ENCODE data around the gene RNF150. TPM values are rescaled to one million over a fixed set of nuclear protein-coding genes. Genes with fewer than 3 reads are reported as not detected.

Gene RNF150
- total RNA-seq, 1 donor: under 0.01 TPM

DNA sequence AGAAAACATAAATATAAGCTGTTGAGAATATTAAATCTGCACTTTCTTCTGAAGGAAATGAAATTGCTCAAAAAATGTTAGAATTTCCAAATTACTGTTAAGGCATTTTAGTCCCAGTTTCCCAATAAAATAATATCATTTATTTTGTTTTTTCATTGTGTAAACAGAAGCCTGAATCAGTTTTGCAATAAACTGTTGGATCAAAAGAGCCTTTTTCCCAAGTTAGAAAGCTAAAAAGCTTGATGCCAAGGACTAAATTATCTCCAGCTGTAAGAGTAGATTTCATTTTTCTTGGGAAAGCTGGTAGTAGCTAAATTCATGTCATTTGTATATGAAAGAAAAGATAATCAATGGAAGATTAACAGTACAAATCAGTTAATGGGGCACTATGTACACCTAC lies 95.8 kb downstream of the RNF150 start:
- H3K4me3 ChIP-seq (ENCODE audit: low read length): no peak overlapping the region
- no peaks in the 10 kb centered on the region for H3K4me1 ChIP-seq (ENCODE audit: insufficient read depth, low read length)
- no peaks in the 10 kb centered on the region for H3K9me3 ChIP-seq (ENCODE audit: low read depth, low read length)
- H3K27me3 ChIP-seq (ENCODE audit: insufficient read depth, low read length): no peaks in the 10 kb centered on the region

DNA sequence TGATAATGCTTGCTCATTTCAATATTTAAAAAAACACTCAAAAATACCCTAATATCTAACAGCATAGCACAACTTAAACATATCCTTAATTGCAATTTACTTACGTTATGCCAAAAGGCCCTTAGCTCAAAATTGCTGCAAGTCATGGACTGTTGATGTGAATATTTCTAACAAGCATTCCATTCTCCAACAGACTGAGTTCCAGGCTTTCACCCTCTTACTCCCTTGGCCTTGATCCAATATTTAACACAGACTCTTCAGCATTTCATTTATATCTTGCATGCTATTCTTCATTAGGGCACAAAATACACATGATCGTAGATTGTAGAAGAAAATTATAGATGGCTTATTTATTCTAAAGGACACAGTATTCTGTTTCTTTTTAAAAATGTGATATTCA lies 96.5 kb downstream of the RNF150 start:
- no peak overlapping the region for H3K4me3 ChIP-seq (ENCODE audit: low read length)
- H3K27me3 ChIP-seq (ENCODE audit: insufficient read depth, low read length): no peaks in the 10 kb centered on the region
- H3K4me1 ChIP-seq (ENCODE audit: insufficient read depth, low read length): no peaks in the 10 kb centered on the region
- H3K9me3 ChIP-seq (ENCODE audit: low read depth, low read length): no peaks in the 10 kb centered on the region

DNA sequence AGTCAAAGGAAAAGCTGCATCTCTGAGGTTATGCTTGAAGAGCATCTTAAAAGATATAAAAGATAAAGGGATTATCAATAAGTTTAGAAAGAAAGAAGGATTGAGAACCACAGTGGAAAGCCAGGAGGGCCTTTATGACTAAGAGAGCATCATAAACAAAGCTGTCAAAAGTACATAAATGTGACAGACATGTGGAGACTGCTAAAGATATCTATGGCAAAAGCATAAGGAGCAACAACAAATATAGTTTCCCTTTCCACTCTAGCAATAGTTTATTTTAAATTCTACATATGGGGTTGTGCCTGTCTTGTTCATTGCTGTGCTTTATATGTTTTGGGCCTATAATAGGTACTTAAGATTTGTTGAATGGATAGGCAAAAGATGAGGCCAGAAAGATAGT lies 97.3 kb downstream of the RNF150 start:
- Histone ChIP-seq H3K9me3 (ENCODE audit: low read depth, low read length) (no peaks in the 10 kb centered on the region), H3K27me3 (ENCODE audit: insufficient read depth, low read length) (no peaks in the 10 kb centered on the region), H3K4me3 (ENCODE audit: low read length) (no peak overlapping the region), H3K4me1 (ENCODE audit: insufficient read depth, low read length) (no peaks in the 10 kb centered on the region)

DNA sequence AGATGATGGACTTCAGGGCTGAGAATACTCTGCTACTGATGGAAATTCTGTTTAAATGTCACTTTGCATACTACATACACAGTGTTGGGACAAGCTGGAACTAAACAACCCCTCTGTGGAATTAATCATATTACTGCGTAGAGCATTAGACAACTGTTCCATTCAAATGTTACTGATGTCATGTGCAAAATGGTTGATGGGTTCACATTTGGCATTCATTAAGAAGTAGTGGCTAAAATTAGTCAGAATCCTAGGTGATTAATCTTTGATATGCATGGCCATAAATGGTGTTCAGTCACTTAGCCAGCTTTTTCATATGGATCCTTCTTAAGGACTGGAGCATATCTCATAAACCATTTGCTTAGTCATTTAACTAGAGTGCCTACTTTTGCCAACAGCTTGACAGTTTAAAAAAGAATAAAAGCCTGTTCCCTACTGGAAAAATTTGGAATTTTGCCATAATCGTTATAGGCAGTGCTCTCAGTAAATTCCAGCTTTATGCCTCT lies 105.2 kb downstream of the RNF150 start:
- Histone ChIP-seq H3K4me3 (ENCODE audit: low read length) (no peak overlapping the region), H3K4me1 (ENCODE audit: insufficient read depth, low read length) (no peaks in the 10 kb centered on the region), H3K27me3 (ENCODE audit: insufficient read depth, low read length) (no peaks in the 10 kb centered on the region)

DNA sequence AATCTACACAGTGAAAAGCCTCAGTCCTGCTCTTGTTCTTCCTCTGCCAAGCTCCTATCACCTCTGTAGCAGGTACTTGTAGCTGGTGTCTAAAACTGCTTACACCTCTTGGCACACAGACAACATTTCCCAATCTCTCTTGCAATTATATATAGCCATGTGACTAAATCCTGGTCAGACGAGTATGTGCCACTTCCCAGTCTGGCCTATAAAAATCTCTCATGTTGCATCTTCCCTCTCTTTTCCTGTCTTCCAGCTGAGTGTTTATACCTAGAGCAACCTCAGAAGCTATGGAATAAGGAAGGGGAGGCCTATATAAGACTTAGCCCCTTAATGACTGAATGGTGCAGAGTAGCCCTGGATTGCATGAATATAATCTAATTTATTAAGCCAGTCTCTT lies 105.8 kb downstream of the RNF150 start:
- Histone ChIP-seq H3K27me3 (ENCODE audit: insufficient read depth, low read length) (no peaks in the 10 kb centered on the region), H3K4me3 (ENCODE audit: low read length) (no peak overlapping the region), H3K9me3 (ENCODE audit: low read depth, low read length) (no peaks in the 10 kb centered on the region), H3K4me1 (ENCODE audit: insufficient read depth, low read length) (no peaks in the 10 kb centered on the region)

More for the DNA sequence above, 105.2 kb downstream of the RNF150 start:
- H3K9me3 ChIP-seq (ENCODE audit: low read depth, low read length): no peaks in the 10 kb centered on the region

DNA sequence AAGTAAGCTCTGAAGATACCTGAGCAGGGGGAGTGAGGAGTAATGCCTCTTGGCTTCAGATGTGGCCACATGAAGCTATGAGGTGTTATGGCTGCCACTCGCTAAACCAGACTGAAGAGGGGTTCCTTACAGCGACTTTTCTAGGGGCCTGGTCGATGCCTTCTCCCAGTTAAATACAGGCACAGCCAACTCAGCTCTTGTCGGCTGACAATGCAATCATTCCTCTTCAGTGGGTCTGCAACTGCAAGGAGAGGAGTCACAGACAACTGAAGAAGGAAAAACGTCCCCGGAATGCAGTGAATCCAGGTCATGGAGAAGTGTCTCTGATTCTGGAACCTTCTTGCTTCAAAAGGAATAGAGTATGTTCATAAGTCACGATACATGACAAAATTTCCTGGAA lies 106.4 kb downstream of the RNF150 start:
- no peak overlapping the region for H3K4me3 ChIP-seq (ENCODE audit: low read length)
- no peaks in the 10 kb centered on the region for H3K9me3 ChIP-seq (ENCODE audit: low read depth, low read length)
- H3K4me1 ChIP-seq (ENCODE audit: insufficient read depth, low read length): no peaks in the 10 kb centered on the region
- no peaks in the 10 kb centered on the region for H3K27me3 ChIP-seq (ENCODE audit: insufficient read depth, low read length)

DNA sequence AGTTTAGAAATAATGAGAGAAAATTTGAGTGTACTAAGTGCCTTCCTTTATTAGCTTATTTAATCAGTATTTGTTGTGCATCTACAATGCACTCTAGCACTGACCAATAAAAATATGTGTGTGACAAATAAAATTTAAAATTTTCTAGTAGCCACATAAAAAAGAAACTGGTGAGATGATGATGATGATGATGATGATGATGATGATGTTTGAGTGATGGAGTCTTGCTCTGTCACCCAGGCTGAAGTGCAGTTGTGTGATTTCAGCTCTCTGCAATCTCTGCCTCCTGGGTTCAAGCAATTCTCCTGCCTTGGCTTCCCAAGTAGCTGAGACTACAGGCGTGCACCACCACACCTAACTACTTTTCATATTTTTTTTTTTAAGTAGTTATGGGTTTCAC lies 110.2 kb downstream of the RNF150 start:
- Histone ChIP-seq H3K27me3 (ENCODE audit: insufficient read depth, low read length) (no peaks in the 10 kb centered on the region), H3K4me1 (ENCODE audit: insufficient read depth, low read length) (no peaks in the 10 kb centered on the region), H3K4me3 (ENCODE audit: low read length) (no peak overlapping the region), H3K9me3 (ENCODE audit: low read depth, low read length) (no peaks in the 10 kb centered on the region)

DNA sequence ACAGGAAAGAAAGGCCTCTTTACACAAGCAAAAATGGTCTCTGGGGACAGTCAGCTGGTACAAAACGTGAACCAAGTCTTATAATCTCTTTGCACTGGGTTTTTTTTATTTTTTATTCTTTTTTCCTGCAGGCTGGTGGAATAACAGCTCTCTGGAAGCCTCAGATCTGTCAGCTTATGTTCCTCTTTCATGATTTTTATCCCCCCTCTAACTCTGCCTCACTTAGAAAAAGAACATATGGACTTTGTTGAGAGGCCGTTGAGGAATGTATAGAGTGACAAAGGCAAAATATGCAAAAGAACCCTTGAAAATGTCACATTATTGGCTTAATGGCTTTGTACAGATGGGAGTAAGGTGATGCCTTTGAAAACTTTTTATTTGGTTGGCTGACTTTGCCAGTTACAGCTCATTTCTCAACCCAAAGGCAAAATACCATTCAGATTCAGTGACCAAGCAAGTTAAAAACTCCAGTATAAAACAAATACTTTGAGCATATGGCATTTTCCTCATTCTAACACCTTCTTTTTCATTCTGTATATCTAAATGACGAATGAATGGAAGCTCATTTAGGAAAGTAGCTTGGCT lies 111.1 kb downstream of the RNF150 start:
- H3K27me3 ChIP-seq (ENCODE audit: insufficient read depth, low read length): no peaks in the 10 kb centered on the region
- no peaks in the 10 kb centered on the region for H3K4me1 ChIP-seq (ENCODE audit: insufficient read depth, low read length)
- H3K4me3 ChIP-seq (ENCODE audit: low read length): no peak overlapping the region
- no peaks in the 10 kb centered on the region for H3K9me3 ChIP-seq (ENCODE audit: low read depth, low read length)

DNA sequence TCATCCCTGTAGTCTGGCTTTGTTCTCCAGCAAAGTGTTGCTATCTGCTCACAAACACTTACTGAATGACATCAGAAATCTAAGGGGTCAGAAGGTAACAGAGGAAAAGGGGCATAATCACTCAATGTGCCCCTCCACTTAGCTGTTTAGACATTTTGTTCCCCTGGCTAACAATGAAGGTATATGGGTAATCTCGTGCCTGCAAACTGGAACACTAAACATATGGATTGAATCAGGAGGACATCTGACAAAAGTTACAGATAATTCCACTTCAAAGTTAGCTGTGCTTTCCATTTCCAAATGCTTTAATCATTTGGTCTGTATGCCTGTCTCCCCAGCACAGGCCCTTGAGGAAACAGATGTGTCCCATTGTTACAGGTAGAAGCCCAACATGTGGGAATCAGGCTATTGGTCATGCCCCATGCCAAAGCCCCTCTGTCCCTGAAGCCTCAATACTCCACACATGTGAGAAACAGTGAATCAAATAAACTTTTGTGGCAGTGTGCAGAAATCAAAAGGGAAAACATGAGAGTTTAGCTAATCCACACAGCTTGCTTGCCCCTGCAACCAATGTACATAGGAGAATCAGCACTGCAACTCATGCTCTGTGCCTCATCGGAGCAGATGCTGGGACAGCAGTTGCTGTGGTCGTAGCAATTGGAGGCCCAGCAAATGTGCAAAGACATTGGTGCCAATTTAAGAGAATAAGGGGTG lies 111.7 kb downstream of the RNF150 start:
- H3K4me3 ChIP-seq (ENCODE audit: low read length): no peak overlapping the region
- H3K4me1 ChIP-seq (ENCODE audit: insufficient read depth, low read length): no peaks in the 10 kb centered on the region
- no peaks in the 10 kb centered on the region for H3K27me3 ChIP-seq (ENCODE audit: insufficient read depth, low read length)

DNA sequence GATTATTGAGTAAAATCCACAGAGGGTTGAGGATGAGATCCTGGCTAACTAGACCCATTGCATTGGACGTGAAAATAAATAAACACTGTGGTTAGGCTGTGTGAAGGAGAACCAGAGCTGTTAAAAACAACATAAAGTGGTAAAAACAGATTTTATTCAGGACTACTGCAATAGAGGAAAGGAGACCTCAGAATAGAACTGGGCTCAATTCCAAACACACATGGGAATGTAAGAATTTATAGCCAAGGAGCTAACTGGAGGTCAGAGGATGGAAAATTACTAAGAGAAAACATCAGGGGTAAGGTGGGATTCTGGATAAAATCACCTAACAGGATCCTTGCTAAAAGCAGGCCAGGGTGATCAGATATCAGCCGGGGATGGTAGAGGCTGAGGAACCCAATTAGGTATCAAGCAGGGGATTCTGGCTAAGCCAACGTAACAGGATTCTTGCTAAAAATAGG lies 112.4 kb downstream of the RNF150 start:
- Histone ChIP-seq H3K9me3 (ENCODE audit: low read depth, low read length) (no peaks in the 10 kb centered on the region), H3K27me3 (ENCODE audit: insufficient read depth, low read length) (no peaks in the 10 kb centered on the region), H3K4me1 (ENCODE audit: insufficient read depth, low read length) (no peaks in the 10 kb centered on the region)

More for the DNA sequence above, 111.7 kb downstream of the RNF150 start:
- no peaks in the 10 kb centered on the region for H3K9me3 ChIP-seq (ENCODE audit: low read depth, low read length)

DNA sequence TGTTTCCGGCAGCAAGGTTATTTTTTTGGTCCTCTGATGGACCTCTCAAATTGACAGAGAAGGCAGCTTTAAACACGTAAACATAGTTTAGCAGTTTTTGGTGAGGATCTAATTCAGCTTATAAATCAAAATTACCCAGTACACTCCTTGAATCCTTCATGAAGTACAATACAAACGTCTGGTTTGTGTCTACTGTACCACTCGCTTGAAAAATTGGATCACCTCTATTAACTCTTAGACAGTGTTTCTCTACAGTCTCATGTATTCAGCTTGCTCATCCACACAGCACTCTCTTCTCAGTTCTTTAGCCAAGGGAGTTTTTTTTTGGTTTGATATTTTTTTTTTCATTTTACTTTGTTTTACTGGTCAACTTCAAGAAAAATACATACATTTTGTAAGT lies 113.5 kb downstream of the RNF150 start:
- Histone ChIP-seq H3K9me3 (ENCODE audit: low read depth, low read length) (no peaks in the 10 kb centered on the region), H3K27me3 (ENCODE audit: insufficient read depth, low read length) (no peaks in the 10 kb centered on the region), H3K4me3 (ENCODE audit: low read length) (no peak overlapping the region), H3K4me1 (ENCODE audit: insufficient read depth, low read length) (no peaks in the 10 kb centered on the region)

More for the DNA sequence above, 112.4 kb downstream of the RNF150 start:
- no peak overlapping the region for H3K4me3 ChIP-seq (ENCODE audit: low read length)

DNA sequence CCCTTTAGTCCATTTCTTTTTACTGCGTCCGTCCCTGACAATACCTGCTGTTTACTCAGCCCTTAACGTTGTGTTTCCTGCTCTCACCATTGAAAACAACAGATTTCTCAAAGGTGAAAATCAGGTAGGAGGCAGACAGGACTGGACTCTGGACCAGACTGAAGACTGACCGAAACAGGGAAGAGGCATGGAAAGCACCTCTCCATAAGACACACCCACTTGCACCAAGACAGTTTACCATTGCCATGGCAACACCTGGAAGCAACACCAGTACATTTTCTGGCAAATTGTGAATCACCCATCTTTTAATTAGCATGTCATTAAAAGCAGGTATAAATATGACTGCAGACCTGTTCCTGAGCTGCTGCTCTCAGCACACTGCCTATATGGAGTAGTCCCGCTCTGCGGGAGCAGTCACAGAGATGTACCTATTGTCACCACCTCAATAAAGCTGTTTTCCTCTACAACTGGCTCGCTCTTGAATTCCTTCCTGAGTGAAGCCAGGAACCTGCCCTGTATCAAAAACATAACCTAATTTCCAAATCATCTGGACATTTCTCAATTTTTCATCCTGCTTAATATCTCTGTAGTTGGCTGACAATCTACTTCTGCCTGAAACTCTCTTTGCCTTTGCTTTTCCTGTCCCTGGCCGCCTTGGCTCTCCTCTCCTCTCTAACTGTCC lies 117.0 kb downstream of the RNF150 start:
- Histone ChIP-seq H3K9me3 (ENCODE audit: low read depth, low read length) (no peaks in the 10 kb centered on the region), H3K4me1 (ENCODE audit: insufficient read depth, low read length) (no peaks in the 10 kb centered on the region), H3K4me3 (ENCODE audit: low read length) (no peak overlapping the region), H3K27me3 (ENCODE audit: insufficient read depth, low read length) (no peaks in the 10 kb centered on the region)

DNA sequence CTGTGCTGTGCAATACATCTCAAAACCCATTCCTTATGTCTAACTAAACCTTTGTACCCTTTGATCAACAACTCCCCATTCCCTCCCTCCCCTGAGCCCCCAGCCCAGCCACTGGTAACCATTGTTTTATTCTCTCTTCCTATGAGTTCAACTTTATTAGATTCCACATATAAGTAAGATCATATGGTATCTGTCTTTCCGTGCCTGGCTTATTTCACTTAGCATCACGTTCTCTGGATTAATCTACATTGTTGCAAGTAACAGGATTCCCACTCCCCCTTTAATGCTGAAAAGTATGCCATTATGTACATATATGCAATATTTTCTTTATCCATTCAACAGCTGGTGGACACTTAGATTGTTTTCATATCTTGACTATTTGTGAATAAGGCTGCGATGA lies 119.4 kb downstream of the RNF150 start:
- Histone ChIP-seq H3K4me3 (ENCODE audit: low read length) (no peak overlapping the region), H3K27me3 (ENCODE audit: insufficient read depth, low read length) (no peaks in the 10 kb centered on the region), H3K4me1 (ENCODE audit: insufficient read depth, low read length) (no peaks in the 10 kb centered on the region), H3K9me3 (ENCODE audit: low read depth, low read length) (no peaks in the 10 kb centered on the region)

DNA sequence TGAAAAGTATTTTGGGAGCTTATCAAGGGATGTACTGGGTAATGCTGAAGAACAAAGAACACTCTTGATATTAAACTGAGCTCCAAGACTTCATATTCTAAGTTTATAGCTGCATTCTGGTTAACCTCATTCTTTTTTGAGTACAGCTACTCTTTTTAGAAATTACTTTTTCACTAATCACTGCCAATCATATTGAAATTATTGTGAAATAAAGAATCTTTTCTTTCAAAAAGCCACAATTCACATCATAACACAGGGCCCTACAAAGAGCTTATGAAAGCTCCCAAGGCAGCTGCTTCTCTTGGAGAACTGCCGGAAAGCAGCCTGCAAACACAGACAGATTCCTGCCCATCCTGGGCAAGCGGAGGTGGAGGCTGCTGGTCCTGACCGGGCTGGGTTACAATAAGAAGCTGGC lies 121.4 kb downstream of the RNF150 start:
- H3K27me3 ChIP-seq (ENCODE audit: insufficient read depth, low read length): no peaks in the 10 kb centered on the region
- H3K9me3 ChIP-seq (ENCODE audit: low read depth, low read length): no peaks in the 10 kb centered on the region
- H3K4me3 ChIP-seq (ENCODE audit: low read length): no peak overlapping the region
- no peaks in the 10 kb centered on the region for H3K4me1 ChIP-seq (ENCODE audit: insufficient read depth, low read length)

DNA sequence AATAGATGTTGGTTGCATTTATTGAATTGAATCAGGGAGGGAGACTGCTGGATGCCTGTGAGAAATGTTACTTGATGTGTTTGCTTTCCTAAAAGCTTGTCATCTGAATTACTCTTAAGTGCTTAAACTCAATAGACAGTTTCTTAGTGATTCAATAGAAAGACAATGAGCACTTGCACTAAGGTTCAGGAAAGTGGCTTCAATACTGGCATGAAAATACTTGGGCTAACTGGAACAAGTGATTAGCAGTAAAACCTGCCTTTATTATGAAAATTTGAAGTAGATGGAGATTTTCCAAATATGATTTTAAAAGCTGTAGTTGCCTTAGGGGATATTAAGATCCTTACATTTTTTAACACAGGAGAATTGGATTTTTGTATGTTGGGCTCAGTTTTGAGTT lies 123.3 kb downstream of the RNF150 start:
- Histone ChIP-seq H3K4me1 (ENCODE audit: insufficient read depth, low read length) (no peaks in the 10 kb centered on the region), H3K4me3 (ENCODE audit: low read length) (no peak overlapping the region), H3K9me3 (ENCODE audit: low read depth, low read length) (no peaks in the 10 kb centered on the region), H3K27me3 (ENCODE audit: insufficient read depth, low read length) (no peaks in the 10 kb centered on the region)
